Stimulated activated CD8-positive, alpha-beta memory T cell treated with anti-CD3 and anti-CD28 coated beads, Interleukin-4, amount 100 ng/mL, for 4 hours (primary cell): ENCODE results near the gene TMC5.
A peak's percentile ranks its signal among the peaks of the same experiment; 100 is the strongest.

Source experiments
- DNase-seq, 2 donors: peaks; one replicate each; pipeline ENCODE4 v3.0.0-alpha.2; 2020; ENCODE audit warnings: low read depth in 2 of 2, low spot score in 1 of 2

TMC5 gene

GRCh38 chr16:19450186-19450585, 32.5 kb downstream of the TMC5 start:
- DNase-seq: no peak

GRCh38 chr16:19458722-19459379, 41.2 kb downstream of the TMC5 start:
- no peak for DNase-seq

GRCh38 chr16:19460397-19460796, 42.7 kb downstream of the TMC5 start:
- no peak for DNase-seq

- no peak for DNase-seq
Measured at GRCh38 chr16:19463468-19464315, 46.0 kb downstream of the TMC5 start.

GRCh38 chr16:19468300-19468699, 50.6 kb downstream of the TMC5 start:
- DNase-seq: no peak

DNA sequence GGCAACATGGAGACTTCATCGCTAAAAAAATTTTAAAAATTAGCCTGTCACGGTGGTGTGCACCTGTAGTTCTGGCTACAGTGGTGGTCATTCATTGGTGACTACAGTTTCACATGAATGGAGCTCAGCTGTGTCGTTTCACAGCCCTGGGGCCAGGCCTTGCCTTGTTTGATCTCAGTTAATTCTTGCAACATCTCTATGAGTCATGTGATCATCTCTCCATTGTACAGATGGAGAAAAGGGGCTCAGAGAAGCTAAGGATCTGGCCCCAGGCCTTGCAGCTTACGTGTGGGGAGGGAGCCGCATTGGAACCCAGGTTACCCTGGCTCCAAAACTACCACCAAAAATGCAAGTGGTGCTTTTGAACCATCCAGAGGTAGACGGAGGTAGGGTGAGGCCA, 54.8 kb downstream of the TMC5 start:
- no peak for DNase-seq

DNA sequence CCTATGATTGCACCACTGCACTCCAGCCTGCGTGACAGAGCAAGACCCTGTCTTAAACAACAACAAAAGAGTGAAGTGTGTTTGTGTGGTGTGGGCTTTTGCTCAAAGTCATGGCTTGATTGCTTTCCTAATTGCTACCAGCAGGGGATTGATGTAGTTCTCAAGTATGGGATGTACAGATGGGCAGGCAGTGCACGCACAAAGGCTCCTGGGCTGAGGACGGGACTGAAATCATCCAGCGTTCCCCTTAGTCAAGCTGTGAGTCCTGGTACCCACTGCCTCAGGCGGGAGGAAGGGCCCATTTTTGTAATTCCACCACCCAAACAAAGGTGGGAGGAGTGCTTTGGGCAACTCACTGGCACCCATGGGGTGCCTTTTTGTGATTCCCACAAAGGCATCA, 56.9 kb downstream of the TMC5 start:
- DNase-seq: no peak

- no peak for DNase-seq
Measured at GRCh38 chr16:19478505-19478904, 60.8 kb downstream of the TMC5 start.

DNA sequence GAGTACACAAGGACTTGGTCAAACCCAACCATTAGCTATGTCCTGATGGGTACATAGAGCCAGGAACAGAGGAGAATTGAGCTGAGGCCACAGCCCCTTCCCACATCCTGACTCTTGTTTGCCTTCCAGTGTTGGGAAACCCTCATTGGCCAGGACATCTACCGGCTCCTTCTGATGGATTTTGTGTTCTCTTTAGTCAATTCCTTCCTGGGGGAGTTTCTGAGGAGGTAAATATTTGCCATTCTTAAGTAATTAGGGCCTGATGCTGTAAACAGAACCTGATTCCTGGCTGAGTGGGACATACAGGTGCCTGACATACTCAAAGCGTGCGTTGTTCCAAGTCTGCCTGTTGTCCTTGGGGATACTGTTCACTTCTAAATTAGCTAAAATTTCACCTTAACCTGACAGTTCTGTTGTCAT, 61.6 kb downstream of the TMC5 start:
- no peak for DNase-seq

GRCh38 chr16:19481296-19481695, 63.6 kb downstream of the TMC5 start:
- DNase-seq: no peak

DNA sequence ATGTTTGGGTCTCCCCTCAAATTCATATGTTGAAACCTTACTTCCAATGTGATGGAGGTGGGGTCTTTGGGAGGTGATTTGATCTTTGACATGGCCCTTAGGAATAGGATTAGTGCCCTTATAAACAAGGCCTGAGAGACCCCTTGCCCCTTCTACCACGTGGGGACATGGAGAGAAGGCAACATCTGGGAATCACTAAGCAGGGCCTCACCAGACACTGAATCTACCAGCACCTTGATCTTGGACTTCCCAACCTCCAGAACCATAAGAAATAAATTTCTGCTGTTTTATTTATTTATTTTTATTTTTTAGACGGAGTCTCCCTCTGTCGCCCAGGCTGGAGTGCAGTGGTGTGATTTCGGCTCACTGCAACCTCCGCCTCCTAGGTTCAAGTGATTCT, 64.1 kb downstream of the TMC5 start:
- no peak for DNase-seq

GRCh38 chr16:19482291-19482690, 64.6 kb downstream of the TMC5 start:
- DNase-seq: no peak

GRCh38 chr16:19484096-19484495, 66.4 kb downstream of the TMC5 start:
- no peak for DNase-seq

DNA sequence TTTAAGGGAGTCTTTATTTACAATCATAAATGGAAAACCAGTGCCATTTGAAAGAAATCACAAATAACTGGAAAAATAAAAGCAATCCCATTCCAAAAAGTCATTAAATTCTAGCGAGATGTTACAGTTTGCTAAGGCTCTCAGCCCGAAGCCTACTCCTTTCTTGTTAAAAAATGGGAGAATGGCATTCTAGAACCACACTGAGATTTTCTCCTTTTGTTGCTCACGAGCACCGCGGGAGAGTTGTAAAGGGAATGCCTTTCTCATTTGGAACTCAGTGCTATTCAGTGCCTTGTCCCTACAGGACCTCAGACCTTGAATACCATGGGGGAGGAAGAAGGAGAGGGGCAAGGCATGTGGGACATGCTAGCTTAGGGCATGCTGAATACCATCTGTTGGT, 67.9 kb downstream of the TMC5 start:
- DNase-seq: no peak

- DNase-seq: no peak
Measured at GRCh38 chr16:19486051-19486450, 68.4 kb downstream of the TMC5 start.

- DNase-seq: no peak
Measured at GRCh38 chr16:19486750-19487325, 69.2 kb downstream of the TMC5 start.

DNA sequence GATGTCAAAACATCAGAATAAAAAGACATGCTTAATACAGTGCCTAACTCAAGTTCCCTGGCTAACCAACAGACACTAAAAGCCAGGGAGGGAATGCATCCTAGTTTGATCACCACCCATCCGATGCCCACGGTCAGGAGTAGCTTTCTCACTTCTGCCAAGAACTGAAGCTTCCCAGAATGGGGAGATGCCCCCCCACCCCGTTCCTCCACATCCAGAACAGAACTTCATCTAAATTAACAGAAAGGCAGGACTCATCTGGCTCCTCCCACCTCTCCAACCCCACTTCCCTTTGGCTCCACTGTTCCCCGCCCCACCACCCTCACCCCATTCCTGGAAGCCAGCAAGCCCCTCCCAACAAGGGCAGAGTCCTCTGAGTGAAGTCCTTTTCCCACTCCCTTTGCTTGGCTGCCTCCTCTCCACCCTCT, 70.5 kb downstream of the TMC5 start:
- DNase-seq: no peak

DNA sequence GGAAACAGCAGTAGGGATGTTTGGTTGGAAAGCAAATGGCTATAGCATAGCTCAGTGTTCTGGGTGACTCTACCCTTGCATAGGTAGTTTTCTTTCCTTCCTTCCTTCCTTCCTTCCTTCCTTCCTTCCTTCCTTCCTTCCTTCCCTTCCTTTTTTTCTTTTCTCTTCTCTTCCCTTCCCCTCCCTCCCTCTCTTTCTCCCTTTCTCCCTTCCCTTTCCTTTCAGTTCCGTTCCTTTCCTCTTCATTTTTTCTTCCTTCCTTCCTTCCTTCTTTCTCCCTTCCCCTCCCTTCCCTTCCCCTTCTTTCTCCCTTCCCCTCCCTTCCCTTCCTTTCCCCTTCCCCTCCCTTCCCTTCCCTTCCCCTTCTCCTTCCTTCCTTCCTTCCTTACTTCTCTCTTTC, 72.9 kb downstream of the TMC5 start:
- no peak for DNase-seq

GRCh38 chr16:19497176-19497575, 79.5 kb downstream of the TMC5 start:
- DNase-seq: no peak

DNA sequence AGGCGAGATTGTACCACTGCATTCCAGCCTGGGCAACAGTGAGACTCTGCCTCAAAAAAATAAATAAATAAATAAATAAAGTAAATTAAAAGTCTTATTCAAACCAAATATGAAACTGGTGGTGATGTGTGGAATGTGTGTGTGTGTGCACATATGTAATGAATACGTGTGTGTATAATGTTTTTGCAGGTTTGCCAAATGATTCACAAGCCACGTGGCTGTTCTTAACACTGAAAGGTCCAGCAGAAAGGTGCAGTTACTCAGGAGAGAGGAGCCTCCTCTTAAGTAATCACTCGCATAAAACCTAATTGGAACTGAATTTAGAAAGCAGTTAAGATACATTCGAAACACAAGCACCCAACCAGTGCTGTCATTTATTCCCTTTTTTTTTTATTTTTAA, 81.3 kb downstream of the TMC5 start:
- no peak for DNase-seq

GRCh38 chr16:19499481-19499880, 81.8 kb downstream of the TMC5 start:
- no peak for DNase-seq

DNA sequence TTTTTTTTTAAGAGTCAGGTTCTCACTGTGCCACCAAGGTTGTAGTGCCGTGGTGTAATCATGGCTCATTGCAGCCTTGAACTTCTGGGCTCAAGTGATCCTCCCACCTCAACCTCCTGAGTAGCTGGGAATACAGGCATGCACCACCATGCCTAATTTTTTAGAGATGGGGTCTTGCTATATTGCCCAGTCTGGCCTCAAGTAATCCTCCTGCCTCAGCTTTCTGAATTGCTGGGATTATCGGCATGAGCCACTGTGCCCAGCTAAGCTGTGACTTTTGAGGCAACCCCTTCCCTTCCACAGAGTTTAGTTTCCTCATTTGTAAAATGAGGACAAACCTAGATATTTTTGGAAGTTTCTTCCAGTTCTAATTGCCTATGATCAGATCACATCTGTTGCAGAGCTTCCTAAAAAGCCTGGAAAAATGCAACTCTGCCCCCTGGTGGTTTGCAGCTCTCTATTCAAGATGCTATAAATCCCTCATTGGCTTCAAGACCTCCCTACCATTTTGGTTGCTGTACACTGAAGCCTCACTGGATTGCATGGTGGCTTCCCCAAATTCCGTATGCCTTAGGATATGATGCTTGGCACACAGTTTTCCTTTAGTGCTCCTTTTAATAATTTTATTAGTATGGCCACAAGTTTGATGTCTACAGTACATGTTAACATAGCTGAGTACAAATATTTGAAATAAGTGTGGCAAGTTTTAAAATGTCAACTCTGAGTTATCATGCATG, 84.9 kb downstream of the TMC5 start:
- DNase-seq: peak; percentile 24 to 43
